NCI-H774 (cell line): ENCODE results near the gene RPN2.

Experiments used
- DNase-seq: peaks from one replicate; lab custom pipeline; 2025; lab: John Stamatoyannopoulos, UW

The RPN2 gene

GRCh38 chr20:37266940-37267666 lies 88.0 kb downstream of the RPN2 start:
- no peak for DNase-seq

GRCh38 chr20:37267667-37268313 lies 88.7 kb downstream of the RPN2 start:
- no peak for DNase-seq

- DNase-seq, result no peak
These were observed 91.7 kb downstream of the RPN2 start for GRCh38 chr20:37270576-37271420.

- DNase-seq, result no peak
These were observed 92.3 kb downstream of the RPN2 start for GRCh38 chr20:37271421-37271768.

- no peak for DNase-seq
These were observed 94.9 kb downstream of the RPN2 start for GRCh38 chr20:37273988-37274387.

GRCh38 chr20:37274851-37275524 lies 95.9 kb downstream of the RPN2 start:
- DNase-seq, result no peak

- peak; percentile 25 for DNase-seq
These were observed 97.5 kb downstream of the RPN2 start for GRCh38 chr20:37276494-37277252.

- no peak for DNase-seq
These were observed 98.1 kb downstream of the RPN2 start for GRCh38 chr20:37277253-37277593.

- DNase-seq, result no peak
These were observed 99.9 kb downstream of the RPN2 start for GRCh38 chr20:37278966-37279590.

- no peak for DNase-seq
These were observed 100.7 kb downstream of the RPN2 start for GRCh38 chr20:37279820-37280219.

- DNase-seq, result no peak
These were observed 101.3 kb downstream of the RPN2 start for GRCh38 chr20:37280403-37280802.

GRCh38 chr20:37282556-37282955 lies 103.4 kb downstream of the RPN2 start:
- DNase-seq, result no peak

- no peak for DNase-seq
These were observed 104.5 kb downstream of the RPN2 start for GRCh38 chr20:37283530-37284195.

GRCh38 chr20:37284691-37285161 lies 105.6 kb downstream of the RPN2 start:
- no peak for DNase-seq

- DNase-seq, result no peak
These were observed 106.7 kb downstream of the RPN2 start for GRCh38 chr20:37285664-37286374.

GRCh38 chr20:37288091-37288490 lies 109.0 kb downstream of the RPN2 start:
- no peak for DNase-seq

- DNase-seq, result no peak
These were observed 111.2 kb downstream of the RPN2 start for GRCh38 chr20:37290158-37290810.
